Stomach smooth muscle (tissue), 2 donors: ENCODE measurements around the gene GABRB2.
"Not testable (repeated sequence)": the region's sequence is repeated elsewhere in the genome, so short reads cannot be mapped to it uniquely, and the experiment has no call there.

Experiments used
- H3K27ac ChIP-seq: one replicate; pipeline ENCODE4 v1.7.0; 2013; ENCODE audit warnings: mild to moderate bottlenecking, low read length, inconsistent platforms
- H3K27me3 ChIP-seq, 2 donors: one replicate each; pipeline ENCODE4 v1.7.0; 2013; ENCODE audit warnings: low read length in 2 of 2; ENCODE audit not compliant: insufficient read depth in 2 of 2, control insufficient read depth in 1 of 2
- H3K36me3 ChIP-seq, 2 donors: one replicate each; pipeline ENCODE4 v1.7.0; 2013; ENCODE audit warnings: low read length in 2 of 2; ENCODE audit not compliant: control insufficient read depth in 2 of 2, insufficient read depth in 2 of 2
- H3K4me1 ChIP-seq: one replicate; pipeline ENCODE4 v1.7.0; 2013; ENCODE audit warnings: low read length; ENCODE audit not compliant: control insufficient read depth, insufficient read depth
- H3K4me3 ChIP-seq, 2 donors: one replicate each; pipeline ENCODE4 v1.7.0; 2013; ENCODE audit warnings: low read length in 2 of 2
- H3K9ac ChIP-seq, 2 donors: one replicate each; pipeline ENCODE4 v1.7.0; 2013; ENCODE audit warnings: low read length in 2 of 2, mild to moderate bottlenecking in 1 of 2
- H3K9me3 ChIP-seq, 2 donors: one replicate each; pipeline ENCODE4 v1.7.0; 2013; ENCODE audit warnings: low read length in 2 of 2; ENCODE audit not compliant: control insufficient read depth in 2 of 2
- donor health status: healthy.
- donor health status: Pancreatic carcinoma.

GABRB2 gene

GRCh38 chr5:161306351-161306995 is 240.1 kb downstream of the GABRB2 start:
- H3K4me1 ChIP-seq, result no peaks in the 10 kb centered on the region
- no peak overlapping the region for H3K27ac ChIP-seq
- no peak overlapping the region for H3K4me3 ChIP-seq
- no peaks in the 10 kb centered on the region for H3K9me3 ChIP-seq
- no peaks in the 10 kb centered on the region for H3K27me3 ChIP-seq
- H3K36me3 ChIP-seq, result no peaks in the 10 kb centered on the region
- no peak overlapping the region for H3K9ac ChIP-seq

GRCh38 chr5:161305601-161306000 is 240.9 kb downstream of the GABRB2 start:
- no peak overlapping the region for H3K9ac ChIP-seq
- no peak overlapping the region for H3K27ac ChIP-seq
- H3K4me1 ChIP-seq, result no peaks in the 10 kb centered on the region
- no peaks in the 10 kb centered on the region for H3K36me3 ChIP-seq
- H3K9me3 ChIP-seq, result no peaks in the 10 kb centered on the region
- no peak overlapping the region for H3K4me3 ChIP-seq
- H3K27me3 ChIP-seq, result no peaks in the 10 kb centered on the region

- no peak overlapping the region for H3K27ac ChIP-seq
- H3K9me3 ChIP-seq, result peaks cover 0 to 2% of the 10 kb centered on the region in 2 donors
- H3K27me3 ChIP-seq, result no peaks in the 10 kb centered on the region
- no peak overlapping the region for H3K9ac ChIP-seq
- no peaks in the 10 kb centered on the region for H3K4me1 ChIP-seq
- H3K4me3 ChIP-seq, result no peak overlapping the region
- no peaks in the 10 kb centered on the region for H3K36me3 ChIP-seq
These were observed 244.0 kb downstream of the GABRB2 start for GRCh38 chr5:161302559-161302958.

GRCh38 chr5:161301586-161301985 is 244.9 kb downstream of the GABRB2 start:
- no peaks in the 10 kb centered on the region for H3K27me3 ChIP-seq
- no peak overlapping the region for H3K27ac ChIP-seq
- H3K4me1 ChIP-seq, result no peaks in the 10 kb centered on the region
- H3K9ac ChIP-seq, result no peak overlapping the region
- H3K36me3 ChIP-seq, result no peaks in the 10 kb centered on the region
- no peak overlapping the region for H3K4me3 ChIP-seq
- peaks cover 0 to 2% of the 10 kb centered on the region in 2 donors for H3K9me3 ChIP-seq

GRCh38 chr5:161299053-161299452 is 247.5 kb downstream of the GABRB2 start:
- H3K27ac ChIP-seq, result no peak overlapping the region
- H3K36me3 ChIP-seq, result no peaks in the 10 kb centered on the region
- no peak overlapping the region for H3K9ac ChIP-seq
- H3K9me3 ChIP-seq, result peaks cover 0 to 2% of the 10 kb centered on the region in 2 donors
- no peaks in the 10 kb centered on the region for H3K4me1 ChIP-seq
- H3K4me3 ChIP-seq, result no peak overlapping the region
- H3K27me3 ChIP-seq, result no peaks in the 10 kb centered on the region

- H3K9me3 ChIP-seq, H3K9ac ChIP-seq, H3K27me3 ChIP-seq, H3K36me3 ChIP-seq, H3K27ac ChIP-seq, H3K4me1 ChIP-seq, H3K4me3 ChIP-seq: not testable (repeated sequence)
These were observed 249.1 kb downstream of the GABRB2 start for GRCh38 chr5:161297388-161297787.

GRCh38 chr5:161295721-161296250 is 250.7 kb downstream of the GABRB2 start:
- Histone ChIP-seq H3K9me3 (peaks cover 0 to 2% of the 10 kb centered on the region in 2 donors), H3K27ac (no peak overlapping the region), H3K9ac (no peak overlapping the region), H3K27me3 (no peaks in the 10 kb centered on the region), H3K36me3 (no peaks in the 10 kb centered on the region), H3K4me1 (no peaks in the 10 kb centered on the region), H3K4me3 (no peak overlapping the region)

- Histone ChIP-seq H3K4me1 (no peaks in the 10 kb centered on the region), H3K9ac (no peak overlapping the region), H3K4me3 (no peak overlapping the region), H3K27me3 (no peaks in the 10 kb centered on the region), H3K36me3 (no peaks in the 10 kb centered on the region), H3K27ac (no peak overlapping the region), H3K9me3 (no peaks in the 10 kb centered on the region)
These were observed 258.5 kb downstream of the GABRB2 start for GRCh38 chr5:161288071-161288470.

GRCh38 chr5:161287436-161287835 is 259.1 kb downstream of the GABRB2 start:
- Histone ChIP-seq H3K9ac (no peak overlapping the region), H3K9me3 (no peaks in the 10 kb centered on the region), H3K4me1 (no peaks in the 10 kb centered on the region), H3K27ac (no peak overlapping the region), H3K36me3 (no peaks in the 10 kb centered on the region), H3K4me3 (no peak overlapping the region), H3K27me3 (no peaks in the 10 kb centered on the region)

- H3K9me3 ChIP-seq, result no peaks in the 10 kb centered on the region
- no peak overlapping the region for H3K9ac ChIP-seq
- H3K36me3 ChIP-seq, result no peaks in the 10 kb centered on the region
- H3K27me3 ChIP-seq, result no peaks in the 10 kb centered on the region
- no peaks in the 10 kb centered on the region for H3K4me1 ChIP-seq
- H3K4me3 ChIP-seq, result no peak overlapping the region
- H3K27ac ChIP-seq, result no peak overlapping the region
These were observed 260.4 kb downstream of the GABRB2 start for GRCh38 chr5:161286066-161286655.

- Histone ChIP-seq H3K9me3 (no peaks in the 10 kb centered on the region), H3K4me3 (no peak overlapping the region), H3K9ac (no peak overlapping the region), H3K36me3 (no peaks in the 10 kb centered on the region), H3K27me3 (no peaks in the 10 kb centered on the region), H3K4me1 (no peaks in the 10 kb centered on the region), H3K27ac (no peak overlapping the region)
These were observed 262.1 kb downstream of the GABRB2 start for GRCh38 chr5:161284445-161284844.
